Nephron (organoid): ENCODE measurements around the gene IL22RA1.

Experiments used
- H3K27ac Mint-ChIP-seq, 3 experiments: 2 replicates each; pipeline ENCODE4 v1.8.0; 2020; ENCODE audit warnings: mixed read lengths in 3 of 3, mild to moderate bottlenecking in 2 of 3, moderate library complexity in 1 of 3
- H3K27me3 Mint-ChIP-seq: 2 replicates; pipeline ENCODE4 v1.8.0; 2021; ENCODE audit warnings: low read depth, mild to moderate bottlenecking, moderate library complexity, mixed read lengths
- H3K36me3 Mint-ChIP-seq: 2 replicates; pipeline ENCODE4 v1.8.0; 2020; ENCODE audit warnings: low read depth, mixed read lengths
- H3K4me1 Mint-ChIP-seq: 2 replicates; pipeline ENCODE4 v1.8.0; 2020; ENCODE audit warnings: mixed read lengths
- H3K4me3 Mint-ChIP-seq, 3 experiments: 2 replicates each; pipeline ENCODE4 v1.8.0; 2020; ENCODE audit warnings: mild to moderate bottlenecking in 3 of 3, mixed read lengths in 3 of 3, moderate library complexity in 2 of 3
- H3K9me3 Mint-ChIP-seq: 2 replicates; pipeline ENCODE4 v1.8.0; 2020; ENCODE audit warnings: mixed read lengths
- CTCF ChIP-seq, 3 experiments: fragments of 200-600 bp; sonication (generic); IDR thresholded peaks; one replicate each; pipeline ENCODE4 v1.5.0; 2021; ENCODE audit warnings: antibody characterized with exemption in 3 of 3; ENCODE audit not compliant: unreplicated experiment in 3 of 3

IL22RA1 gene

GRCh38 chr1:24119859-24120756, 22.8 kb downstream of the IL22RA1 start:
- no peak for TF ChIP-seq CTCF (IDR thresholded peaks at IDR 0.05; ENCODE audit: unreplicated experiment in 3 of 3)
- Mint-ChIP-seq H3K9me3 (no peaks in the 10 kb centered on the region), H3K4me1 (peaks cover 12% of the 10 kb centered on the region), H3K27ac (peak overlapping the region in 2 of 3 experiments; percentile 56 to 57), H3K4me3 (no peak overlapping the region), H3K27me3 (peaks cover 21% of the 10 kb centered on the region), H3K36me3 (no peaks in the 10 kb centered on the region)

- Mint-ChIP-seq H3K4me3 (no peak overlapping the region), H3K36me3 (no peaks in the 10 kb centered on the region)
Observed at GRCh38 chr1:24119489-24119858, 23.5 kb downstream of the IL22RA1 start.

GRCh38 chr1:24118410-24119242, 24.3 kb downstream of the IL22RA1 start:
- no peaks in the 10 kb centered on the region for H3K36me3 Mint-ChIP-seq
- peaks cover 12% of the 10 kb centered on the region for H3K4me1 Mint-ChIP-seq
- no peak for TF ChIP-seq CTCF (IDR thresholded peaks at IDR 0.05; ENCODE audit: unreplicated experiment in 3 of 3)
- no peak overlapping the region for H3K27ac Mint-ChIP-seq
- H3K9me3 Mint-ChIP-seq, result no peaks in the 10 kb centered on the region
- H3K4me3 Mint-ChIP-seq, result no peak overlapping the region
- H3K27me3 Mint-ChIP-seq, result peaks cover 20% of the 10 kb centered on the region

More at GRCh38 chr1:24119489-24119858, 23.5 kb downstream of the IL22RA1 start:
- H3K4me1 Mint-ChIP-seq, result peaks cover 12% of the 10 kb centered on the region
- H3K27ac Mint-ChIP-seq, result no peak overlapping the region
- H3K27me3 Mint-ChIP-seq, result peaks cover 21% of the 10 kb centered on the region
- H3K9me3 Mint-ChIP-seq, result no peaks in the 10 kb centered on the region
- no peak for TF ChIP-seq CTCF (IDR thresholded peaks at IDR 0.05; ENCODE audit: unreplicated experiment in 3 of 3)

- Mint-ChIP-seq H3K9me3 (no peaks in the 10 kb centered on the region), H3K4me1 (peaks cover 12% of the 10 kb centered on the region), H3K4me3 (no peak overlapping the region), H3K27ac (no peak overlapping the region), H3K36me3 (no peaks in the 10 kb centered on the region), H3K27me3 (peaks cover 24% of the 10 kb centered on the region)
- TF ChIP-seq CTCF (IDR thresholded peaks at IDR 0.05; ENCODE audit: unreplicated experiment in 3 of 3), result no peak
Observed at GRCh38 chr1:24117722-24118409, 25.1 kb downstream of the IL22RA1 start.

GRCh38 chr1:24117132-24117531, 25.8 kb downstream of the IL22RA1 start:
- Mint-ChIP-seq H3K4me3 (no peak overlapping the region), H3K36me3 (no peaks in the 10 kb centered on the region)

More at GRCh38 chr1:24117132-24117531, 25.8 kb downstream of the IL22RA1 start:
- no peak overlapping the region for H3K27ac Mint-ChIP-seq
- peaks cover 19% of the 10 kb centered on the region for H3K4me1 Mint-ChIP-seq
- H3K9me3 Mint-ChIP-seq, result no peaks in the 10 kb centered on the region
- H3K27me3 Mint-ChIP-seq, result peaks cover 31% of the 10 kb centered on the region
- TF ChIP-seq CTCF (IDR thresholded peaks at IDR 0.05; ENCODE audit: unreplicated experiment in 3 of 3), result no peak
